CD4-positive, CD25-positive, alpha-beta regulatory T cell (primary cell): ENCODE measurements around the gene NCOA5. TPM values are rescaled to one million over a fixed set of nuclear protein-coding genes. Genes with fewer than 3 reads are reported as not detected.
A peak's percentile ranks its signal among the peaks of the same experiment; 100 is the strongest.

Experiments used
- ATAC-seq, 2 donors: fragments of 150-1000 bp; cut with Tn5 transposase; one replicate each; pipeline ENCODE4 v1.10.0; 2021; ENCODE audit warnings: low read depth in 2 of 2, moderate number of reproducible peaks in 2 of 2, moderate library complexity in 1 of 2
- DNase-seq, 3 donors: peaks; one replicate each; pipeline versions ENCODE4 v3.0.0 to v3.0.0-alpha.2; 2012 to 2022; ENCODE audit warnings: mixed read lengths in 1 of 3
- H3K27ac ChIP-seq: one replicate; pipeline ENCODE4 v1.7.0; 2013; ENCODE audit warnings: mild to moderate bottlenecking, low read length; ENCODE audit not compliant: insufficient read depth, poor library complexity, severe bottlenecking
- H3K27me3 ChIP-seq: one replicate; pipeline ENCODE4 v1.7.0; 2013; ENCODE audit warnings: low read length; ENCODE audit not compliant: control insufficient read depth, insufficient read depth
- H3K36me3 ChIP-seq: one replicate; pipeline ENCODE4 v1.7.0; 2013; ENCODE audit warnings: mild to moderate bottlenecking, low read length, moderate library complexity; ENCODE audit not compliant: control insufficient read depth, insufficient read depth
- H3K4me1 ChIP-seq: 2 replicates; pipeline ENCODE4 v1.7.0; 2013; ENCODE audit warnings: mild to moderate bottlenecking, low read length; ENCODE audit not compliant: insufficient read depth, control insufficient read depth, poor library complexity, severe bottlenecking
- H3K4me3 ChIP-seq: one replicate; pipeline ENCODE4 v1.7.0; 2013; ENCODE audit warnings: low read depth, mild to moderate bottlenecking, low read length, moderate library complexity
- H3K9me3 ChIP-seq, 2 experiments: 1 replicate in 1 of 2; 2 replicates in 1 of 2; pipeline ENCODE4 v1.7.0; 2013; ENCODE audit warnings: low read length in 2 of 2, mild to moderate bottlenecking in 1 of 2, moderate library complexity in 1 of 2; ENCODE audit not compliant: control insufficient read depth in 2 of 2
- H3K27ac Mint-ChIP-seq, 3 donors: one replicate each; pipeline ENCODE4 v1.8.0; 2020 to 2022; ENCODE audit warnings: mild to moderate bottlenecking in 3 of 3, mixed read lengths in 3 of 3, moderate library complexity in 2 of 3
- H3K27me3 Mint-ChIP-seq: one replicate; pipeline ENCODE4 v1.8.0; 2022; ENCODE audit warnings: mild to moderate bottlenecking, mixed read lengths
- H3K36me3 Mint-ChIP-seq: one replicate; pipeline ENCODE4 v1.8.0; 2020; ENCODE audit warnings: mixed read lengths
- H3K4me1 Mint-ChIP-seq, 4 donors: one replicate each; pipeline ENCODE4 v1.8.0; 2020 to 2022; ENCODE audit warnings: mixed read lengths in 4 of 4, mild to moderate bottlenecking in 1 of 4
- H3K4me3 Mint-ChIP-seq, 4 donors: one replicate each; pipeline ENCODE4 v1.8.0; 2020 to 2022; ENCODE audit warnings: mild to moderate bottlenecking in 4 of 4, mixed read lengths in 4 of 4, moderate library complexity in 3 of 4
- H3K9me3 Mint-ChIP-seq, 7 donors: one replicate each; pipeline ENCODE4 v1.8.0; 2020 to 2022; ENCODE audit warnings: mixed read lengths in 7 of 7, mild to moderate bottlenecking in 3 of 7, moderate library complexity in 2 of 7
- polyA plus RNA-seq, 4 donors: library from polyadenylated mRNA; unstranded; fragments of 300-500 nt; fragmentation: Illumina TruSeq; gene quantifications; one replicate each; pipeline ENCODE4 v1.2.3, GENCODE V29; 2021
- total RNA-seq: library from RNA; stranded (reverse); gene quantifications from one replicate; pipeline ENCODE4 v1.2.3, GENCODE V29; 2022

The NCOA5 gene
- total and polyA plus RNA-seq, 5 donors from 2014 or later, result 20.1 to 38.5 (median 31.2) TPM

DNA sequence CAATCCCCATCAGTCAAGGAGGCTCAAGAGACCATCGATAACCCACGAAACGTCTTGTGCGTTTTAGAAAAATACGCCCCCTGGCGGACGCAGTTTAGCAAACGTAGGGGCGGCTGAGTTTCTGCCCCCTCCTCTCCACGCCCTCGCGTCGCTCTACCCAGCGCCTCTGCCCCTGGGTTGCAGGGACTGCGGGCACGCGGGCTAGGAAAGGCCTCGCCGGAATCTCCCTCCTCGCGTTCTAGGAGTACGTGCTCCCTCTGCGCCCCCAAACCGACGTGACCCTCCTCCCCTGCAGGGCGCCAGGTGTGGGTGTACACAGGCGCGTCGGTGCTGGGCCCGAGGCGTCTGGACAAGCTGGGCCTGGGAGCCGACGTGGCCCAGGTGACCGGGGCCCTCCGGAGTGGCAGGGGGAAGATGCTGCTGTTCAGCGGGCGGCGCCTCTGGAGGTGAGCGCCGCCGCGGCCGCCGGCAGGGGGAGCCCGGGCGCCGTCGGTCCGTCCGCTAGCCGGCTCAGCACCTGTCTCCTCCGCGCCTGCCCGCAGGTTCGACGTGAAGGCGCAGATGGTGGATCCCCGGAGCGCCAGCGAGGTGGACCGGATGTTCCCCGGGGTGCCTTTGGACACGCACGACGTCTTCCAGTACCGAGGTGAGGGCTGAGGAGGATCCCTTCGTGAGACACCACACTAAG lies 75.8 kb downstream of the NCOA5 start:
- H3K36me3 ChIP-seq, result no peaks in the 10 kb centered on the region
- no peak overlapping the region for H3K27ac ChIP-seq
- peak overlapping the region in 2 of 3 donors; percentile 20 to 73 for H3K27ac Mint-ChIP-seq
- ATAC-seq (peak; percentile 80 to 84), DNase-seq (peak; percentile 56 to 79 (median 69))
- no peaks in the 10 kb centered on the region for H3K9me3 ChIP-seq
- H3K9me3 Mint-ChIP-seq, result peaks cover 0 to 7% (median 0%) of the 10 kb centered on the region in 7 donors
- no peak overlapping the region for H3K4me3 ChIP-seq
- H3K27me3 ChIP-seq, result peaks cover 11% of the 10 kb centered on the region
- H3K4me3 Mint-ChIP-seq, result peak overlapping the region in 3 of 4 donors; percentile 47 to 64 (median 59)
- peaks cover 65% of the 10 kb centered on the region for H3K27me3 Mint-ChIP-seq
- peaks cover 10 to 49% (median 35%) of the 10 kb centered on the region in 4 donors for H3K4me1 Mint-ChIP-seq
- H3K4me1 ChIP-seq, result peaks cover 43% of the 10 kb centered on the region
- H3K36me3 Mint-ChIP-seq, result no peaks in the 10 kb centered on the region

DNA sequence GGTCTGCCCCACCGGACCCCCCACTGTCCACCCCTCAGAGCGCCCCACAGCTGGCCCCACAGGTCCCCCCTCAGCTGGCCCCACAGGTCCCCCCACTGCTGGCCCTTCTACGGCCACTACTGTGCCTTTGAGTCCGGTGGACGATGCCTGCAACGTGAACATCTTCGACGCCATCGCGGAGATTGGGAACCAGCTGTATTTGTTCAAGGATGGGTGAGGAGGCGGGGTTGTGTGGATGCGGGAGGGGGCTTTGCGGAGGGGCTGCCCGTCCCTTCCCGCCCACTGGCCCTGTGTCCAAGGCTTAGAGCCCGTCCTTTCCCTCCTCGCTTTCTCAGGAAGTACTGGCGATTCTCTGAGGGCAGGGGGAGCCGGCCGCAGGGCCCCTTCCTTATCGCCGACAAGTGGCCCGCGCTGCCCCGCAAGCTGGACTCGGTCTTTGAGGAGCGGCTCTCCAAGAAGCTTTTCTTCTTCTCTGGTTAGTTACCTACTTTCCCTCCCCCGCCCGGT lies 76.4 kb downstream of the NCOA5 start:
- peak overlapping the region; percentile 46 to 82 (median 66) for H3K4me3 Mint-ChIP-seq
- Histone ChIP-seq H3K27ac (no peak overlapping the region), H3K36me3 (no peaks in the 10 kb centered on the region), H3K27me3 (peaks cover 11% of the 10 kb centered on the region), H3K4me3 (no peak overlapping the region), H3K4me1 (peaks cover 49% of the 10 kb centered on the region), H3K9me3 (no peaks in the 10 kb centered on the region)
- H3K27me3 Mint-ChIP-seq, result peaks cover 68% of the 10 kb centered on the region
- H3K4me1 Mint-ChIP-seq, result peaks cover 10 to 55% (median 38%) of the 10 kb centered on the region in 4 donors
- peaks cover 0 to 7% (median 0%) of the 10 kb centered on the region in 7 donors for H3K9me3 Mint-ChIP-seq
- no peaks in the 10 kb centered on the region for H3K36me3 Mint-ChIP-seq
- ATAC-seq (no peak), DNase-seq (no peak)
- H3K27ac Mint-ChIP-seq, result no peak overlapping the region

DNA sequence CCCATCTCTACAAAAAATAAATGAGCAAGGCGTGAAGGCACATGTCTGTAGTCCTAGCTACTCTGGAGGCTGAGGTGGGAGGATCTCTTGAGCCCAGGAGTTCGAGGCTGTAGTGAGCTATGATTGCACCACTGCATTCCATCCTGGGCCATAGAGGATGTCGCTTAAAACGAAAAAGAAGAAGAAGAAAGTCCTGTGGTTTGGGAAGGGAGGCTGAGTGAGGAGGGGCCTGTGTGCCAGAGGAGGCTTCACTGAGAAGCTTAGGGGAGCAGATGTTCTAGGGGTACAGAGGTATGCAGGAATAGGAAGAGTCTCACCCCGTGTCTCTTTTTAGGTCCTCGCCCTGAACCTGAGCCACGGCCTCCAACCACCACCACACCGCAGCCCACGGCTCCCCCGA lies 76.8 kb downstream of the NCOA5 start:
- ATAC-seq (no peak), DNase-seq (no peak)
- Histone ChIP-seq H3K36me3 (no peaks in the 10 kb centered on the region), H3K4me1 (peaks cover 54% of the 10 kb centered on the region), H3K27me3 (peaks cover 11% of the 10 kb centered on the region), H3K4me3 (no peak overlapping the region), H3K9me3 (no peaks in the 10 kb centered on the region), H3K27ac (no peak overlapping the region)
- H3K27ac Mint-ChIP-seq, result no peak overlapping the region
- peaks cover 12 to 59% (median 42%) of the 10 kb centered on the region in 4 donors for H3K4me1 Mint-ChIP-seq
- H3K9me3 Mint-ChIP-seq, result peaks cover 0 to 7% (median 0%) of the 10 kb centered on the region in 7 donors
- peak overlapping the region; percentile 46 to 82 (median 66) for H3K4me3 Mint-ChIP-seq
- peaks cover 71% of the 10 kb centered on the region for H3K27me3 Mint-ChIP-seq
- no peaks in the 10 kb centered on the region for H3K36me3 Mint-ChIP-seq

DNA sequence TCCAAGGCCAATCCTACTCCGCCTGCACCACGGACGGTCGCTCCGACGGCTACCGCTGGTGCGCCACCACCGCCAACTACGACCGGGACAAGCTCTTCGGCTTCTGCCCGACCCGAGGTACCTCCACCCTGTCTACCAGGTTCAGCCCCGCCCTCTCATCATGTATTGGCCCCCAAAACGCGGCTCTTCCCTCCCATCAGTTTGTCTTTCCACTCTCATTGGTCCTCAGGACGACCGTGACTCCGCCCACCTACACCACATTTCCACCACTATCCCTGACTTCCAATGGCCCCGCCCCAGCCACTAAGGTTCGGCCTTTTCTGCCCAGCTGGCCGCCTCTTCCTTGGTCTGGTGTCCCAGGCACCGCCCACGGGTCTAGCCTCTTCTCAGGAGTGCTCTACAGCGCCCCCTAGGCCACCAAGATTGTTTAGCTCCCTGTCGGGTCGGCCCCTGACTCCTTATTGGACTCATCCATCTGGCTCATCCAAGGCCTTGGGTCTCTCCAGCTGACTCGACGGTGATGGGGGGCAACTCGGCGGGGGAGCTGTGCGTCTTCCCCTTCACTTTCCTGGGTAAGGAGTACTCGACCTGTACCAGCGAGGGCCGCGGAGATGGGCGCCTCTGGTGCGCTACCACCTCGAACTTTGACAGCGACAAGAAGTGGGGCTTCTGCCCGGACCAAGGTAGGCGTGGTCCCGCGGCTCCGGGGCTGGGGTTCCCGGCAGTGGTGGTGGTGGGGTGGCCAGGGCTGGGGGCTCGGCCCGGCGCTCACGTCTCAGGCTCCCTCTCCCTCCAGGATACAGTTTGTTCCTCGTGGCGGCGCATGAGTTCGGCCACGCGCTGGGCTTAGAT lies 77.9 kb downstream of the NCOA5 start:
- ATAC-seq, result no peak
- Mint-ChIP-seq H3K27ac (no peak overlapping the region), H3K4me3 (peak overlapping the region; percentile 4 to 92 (median 66)), H3K4me1 (peaks cover 13 to 66% (median 45%) of the 10 kb centered on the region in 4 donors), H3K9me3 (peaks cover 0 to 7% (median 0%) of the 10 kb centered on the region in 7 donors), H3K27me3 (peaks cover 75% of the 10 kb centered on the region), H3K36me3 (no peaks in the 10 kb centered on the region)
- Histone ChIP-seq H3K4me3 (no peak overlapping the region), H3K9me3 (no peaks in the 10 kb centered on the region), H3K36me3 (no peaks in the 10 kb centered on the region), H3K4me1 (peaks cover 59% of the 10 kb centered on the region), H3K27me3 (peaks cover 7% of the 10 kb centered on the region), H3K27ac (no peak overlapping the region)
- DNase-seq, result peak in 1 of 3 donors; percentile 45

Other genes with a start within 250 kb of the NCOA5 start
- 23.9 TPM for gene ACOT8, start 232.6 kb downstream of the NCOA5 start, total RNA-seq
- gene ACOT8, start 232.6 kb downstream of the NCOA5 start, polyA plus RNA-seq, result 10 to 100 TPM; 43.0 to 50.6 (median 45.7) TPM
- 2.0 TPM for gene ZSWIM3, start 232.3 kb downstream of the NCOA5 start, total RNA-seq
- 1 to 10 TPM in 3 of 4 donors, under 1 TPM in 1; 0.90 to 4.2 (median 3.1) TPM for gene ZSWIM3, start 232.3 kb downstream of the NCOA5 start, polyA plus RNA-seq
- gene ZSWIM1, start 208.7 kb downstream of the NCOA5 start, total RNA-seq, result 7.7 TPM
- gene ZSWIM1, start 208.7 kb downstream of the NCOA5 start, polyA plus RNA-seq, result 1 to 10 TPM; 1.3 to 4.3 (median 3.0) TPM
- 0.54 TPM for gene SPATA25, start 202.3 kb downstream of the NCOA5 start, total RNA-seq
- gene SPATA25, start 202.3 kb downstream of the NCOA5 start, polyA plus RNA-seq, result not detected
- 0.76 TPM for gene NEURL2, start 198.8 kb downstream of the NCOA5 start, total RNA-seq
- gene NEURL2, start 198.8 kb downstream of the NCOA5 start, polyA plus RNA-seq, result 1 to 10 TPM; 1.4 to 3.0 (median 2.5) TPM
- 104 TPM for gene CTSA, start 198.6 kb downstream of the NCOA5 start, total RNA-seq
- gene CTSA, start 198.6 kb downstream of the NCOA5 start, polyA plus RNA-seq, result 100 to 1,000 TPM; 148 to 190 (median 168) TPM
- 0.67 TPM for gene PLTP, start 177.8 kb downstream of the NCOA5 start, total RNA-seq
- gene PLTP, start 177.8 kb downstream of the NCOA5 start, polyA plus RNA-seq, result 1 to 10 TPM in 3 of 4 donors, not detected in 1; 2.0 to 4.6 (median 2.3) TPM
- gene PCIF1, start 155.3 kb downstream of the NCOA5 start, total RNA-seq, result 95.3 TPM
- gene PCIF1, start 155.3 kb downstream of the NCOA5 start, polyA plus RNA-seq, result 10 to 100 TPM; 82.0 to 93.6 (median 91.8) TPM
- gene ZNF335, start 117.8 kb downstream of the NCOA5 start, total RNA-seq, result 137 TPM
- gene ZNF335, start 117.8 kb downstream of the NCOA5 start, polyA plus RNA-seq, result 10 to 100 TPM in 3 of 4 donors, 1 to 10 TPM in 1; 8.2 to 15.1 (median 12.0) TPM
- gene MMP9, start 81.1 kb downstream of the NCOA5 start, total RNA-seq, result 4.9 TPM
- not detected for gene MMP9, start 81.1 kb downstream of the NCOA5 start, polyA plus RNA-seq
- not detected for gene SLC12A5, start 60.7 kb downstream of the NCOA5 start, total RNA-seq
- gene SLC12A5, start 60.7 kb downstream of the NCOA5 start, polyA plus RNA-seq, result not detected
- 1.7 TPM for gene CD40, start 28.4 kb upstream of the NCOA5 start, total RNA-seq
- 1 to 10 TPM; 3.9 to 8.7 (median 7.5) TPM for gene CD40, start 28.4 kb upstream of the NCOA5 start, polyA plus RNA-seq
- not detected for gene CDH22, start 218.5 kb upstream of the NCOA5 start, total RNA-seq
- not detected for gene CDH22, start 218.5 kb upstream of the NCOA5 start, polyA plus RNA-seq